H54 (cell line): ENCODE results near the gene GOLGA6L24.
A peak's percentile ranks its signal among the peaks of the same experiment; 100 is the strongest.
"Not testable (repeated sequence)": the region's sequence is repeated elsewhere in the genome, so short reads cannot be mapped to it uniquely, and the experiment has no call there.

Experiments used
- DNase-seq: peaks from one replicate; pipeline ENCODE4 v3.0.0; 2011; ENCODE audit warnings: low spot score, mixed read lengths; ENCODE audit not compliant: insufficient read length
- FAIRE-seq: peaks from 3 replicates; lab custom pipeline; 2011; peaks lifted over from hg19 to GRCh38; lab: Jason Lieb, UNC

Gene GOLGA6L24

GRCh38 chr15:28357984-28358383 lies at the start of gene GOLGA6L24:
GOLGA6L24 (minus strand) TSS chr15:28358084; CDS start chr15:28358023, 61 bp downstream.
- not testable (repeated sequence) for FAIRE-seq

GRCh38 chr15:28402774-28403435 lies 45.0 kb upstream of the GOLGA6L24 start:
- DNase-seq, FAIRE-seq: not testable (repeated sequence)

More at GRCh38 chr15:28357984-28358383, at the start of gene GOLGA6L24:
- DNase-seq = not testable (repeated sequence)

GRCh38 chr15:28396022-28396421 lies 38.1 kb upstream of the GOLGA6L24 start:
- not testable (repeated sequence) for FAIRE-seq, DNase-seq

GRCh38 chr15:28380053-28380452 lies 22.2 kb upstream of the GOLGA6L24 start:
- FAIRE-seq, DNase-seq: not testable (repeated sequence)

- not testable (repeated sequence) for DNase-seq, FAIRE-seq
Measured at GRCh38 chr15:28378364-28378763, 20.5 kb upstream of the GOLGA6L24 start, which contains the start of gene GOLGA8F. GOLGA8F (plus strand) TSS chr15:28378664; CDS start chr15:28378762, 98 bp downstream.

GRCh38 chr15:28365502-28365901 lies 7.6 kb upstream of the GOLGA6L24 start:
- not testable (repeated sequence) for FAIRE-seq, DNase-seq

- FAIRE-seq, DNase-seq: not testable (repeated sequence)
Measured at GRCh38 chr15:28322129-28322588, 35.7 kb downstream of the GOLGA6L24 start, which contains the start of gene HERC2. HERC2 (minus strand) TSS chr15:28322179; CDS start chr15:28321433, 746 bp downstream.

GRCh38 chr15:28321358-28322078 lies 36.4 kb downstream of the GOLGA6L24 start:
- FAIRE-seq = peak; percentile 82
- not testable (repeated sequence) for DNase-seq

GRCh38 chr15:28319725-28320124 lies 38.2 kb downstream of the GOLGA6L24 start:
- not testable (repeated sequence) for FAIRE-seq, DNase-seq

GRCh38 chr15:28318828-28319227 lies 39.1 kb downstream of the GOLGA6L24 start:
- not testable (repeated sequence) for FAIRE-seq, DNase-seq

GRCh38 chr15:28318122-28318521 lies 39.8 kb downstream of the GOLGA6L24 start:
- not testable (repeated sequence) for FAIRE-seq, DNase-seq

GRCh38 chr15:28316958-28317357 lies 40.9 kb downstream of the GOLGA6L24 start:
- not testable (repeated sequence) for FAIRE-seq, DNase-seq

GRCh38 chr15:28310454-28310853 lies 47.4 kb downstream of the GOLGA6L24 start:
- DNase-seq, FAIRE-seq: not testable (repeated sequence)

- FAIRE-seq, DNase-seq: not testable (repeated sequence)
Measured at GRCh38 chr15:28308718-28309117, 49.2 kb downstream of the GOLGA6L24 start.
